DOHH2 (cell line): ENCODE measurements around the gene JADE3.

ENCODE experiments used
- CTCF ChIP-seq: fragments of 200-600 bp; sonication (generic); IDR thresholded peaks from one replicate; pipeline ENCODE4 v1.5.1; 2014; ENCODE audit warnings: antibody characterized with exemption, mild to moderate bottlenecking, low read depth, low read length; ENCODE audit not compliant: poor library complexity, severe bottlenecking
- EZH2phosphoT487 ChIP-seq: fragments of 200-600 bp; sonication (generic); IDR thresholded peaks from 2 replicates; pipeline ENCODE4 v1.6.1; 2017; ENCODE audit warnings: borderline replicate concordance, mild to moderate bottlenecking, antibody characterized with exemption, low read length, moderate library complexity, mixed read lengths

DNA sequence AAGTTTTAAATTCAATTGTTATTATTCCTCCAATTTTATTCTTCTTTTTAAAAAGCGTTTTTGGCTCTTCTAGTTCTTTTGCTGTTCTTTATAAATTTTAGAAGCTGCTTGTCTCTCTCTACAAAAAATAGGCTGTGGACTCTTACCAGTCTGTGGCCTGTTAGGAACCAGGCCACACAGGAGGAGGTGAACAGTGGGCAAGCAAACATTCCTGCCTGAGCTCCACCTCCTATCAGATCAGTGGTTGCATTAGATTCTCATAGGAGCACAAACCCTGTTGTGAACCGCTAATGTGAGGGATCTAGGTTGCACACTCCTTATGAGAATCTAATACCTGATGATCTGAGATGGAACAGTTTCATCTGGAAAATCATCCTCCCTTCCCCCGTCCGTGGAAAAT is 23.1 kb downstream of the JADE3 start:
- TF ChIP-seq EZH2phosphoT487: no peak
- TF ChIP-seq CTCF: no peak
